Neural crest cell (in vitro differentiated cells): ENCODE results near the gene MEGF6. TPM values are rescaled to one million over a fixed set of nuclear protein-coding genes. Genes with fewer than 3 reads are reported as not detected.

ENCODE experiments used
- DNase-seq: peaks from one replicate; pipeline ENCODE4 v3.0.0; 2021; ENCODE audit warnings: low read depth, mixed read lengths, low spot score
- H3K27ac Mint-ChIP-seq: one replicate; pipeline ENCODE4 v1.8.0; 2021; ENCODE audit warnings: mild to moderate bottlenecking, mixed read lengths; ENCODE audit not compliant: unreplicated experiment
- H3K27me3 Mint-ChIP-seq: 2 replicates; pipeline ENCODE4 v1.8.0; 2021; ENCODE audit warnings: low read depth, mild to moderate bottlenecking, mixed read lengths
- H3K36me3 Mint-ChIP-seq: 2 replicates; pipeline ENCODE4 v1.8.0; 2021; ENCODE audit warnings: low read depth, mild to moderate bottlenecking, mixed read lengths
- H3K4me1 Mint-ChIP-seq: 2 replicates; pipeline ENCODE4 v1.8.0; 2021; ENCODE audit warnings: mixed read lengths
- H3K4me3 Mint-ChIP-seq: one replicate; pipeline ENCODE4 v1.8.0; 2021; ENCODE audit warnings: mild to moderate bottlenecking, mixed read lengths
- H3K9me3 Mint-ChIP-seq: 2 replicates; pipeline ENCODE4 v1.8.0; 2021; ENCODE audit warnings: mixed read lengths
- total RNA-seq: library from RNA; stranded (reverse); gene quantifications from 2 replicates; pipeline ENCODE4 v1.2.1, GENCODE V29; 2021
- TF ChIP-seq, protein P1 (sequence below): fragments of 200-600 bp; sonication (generic); conservative IDR thresholded peaks from 2 replicates; pipeline ENCODE4 v1.5.0; 2021; ENCODE audit warnings: antibody characterized with exemption, mild to moderate bottlenecking

Gene MEGF6
- total RNA-seq, 1 donor from 2014 or later, result 36.7 TPM

DNA sequence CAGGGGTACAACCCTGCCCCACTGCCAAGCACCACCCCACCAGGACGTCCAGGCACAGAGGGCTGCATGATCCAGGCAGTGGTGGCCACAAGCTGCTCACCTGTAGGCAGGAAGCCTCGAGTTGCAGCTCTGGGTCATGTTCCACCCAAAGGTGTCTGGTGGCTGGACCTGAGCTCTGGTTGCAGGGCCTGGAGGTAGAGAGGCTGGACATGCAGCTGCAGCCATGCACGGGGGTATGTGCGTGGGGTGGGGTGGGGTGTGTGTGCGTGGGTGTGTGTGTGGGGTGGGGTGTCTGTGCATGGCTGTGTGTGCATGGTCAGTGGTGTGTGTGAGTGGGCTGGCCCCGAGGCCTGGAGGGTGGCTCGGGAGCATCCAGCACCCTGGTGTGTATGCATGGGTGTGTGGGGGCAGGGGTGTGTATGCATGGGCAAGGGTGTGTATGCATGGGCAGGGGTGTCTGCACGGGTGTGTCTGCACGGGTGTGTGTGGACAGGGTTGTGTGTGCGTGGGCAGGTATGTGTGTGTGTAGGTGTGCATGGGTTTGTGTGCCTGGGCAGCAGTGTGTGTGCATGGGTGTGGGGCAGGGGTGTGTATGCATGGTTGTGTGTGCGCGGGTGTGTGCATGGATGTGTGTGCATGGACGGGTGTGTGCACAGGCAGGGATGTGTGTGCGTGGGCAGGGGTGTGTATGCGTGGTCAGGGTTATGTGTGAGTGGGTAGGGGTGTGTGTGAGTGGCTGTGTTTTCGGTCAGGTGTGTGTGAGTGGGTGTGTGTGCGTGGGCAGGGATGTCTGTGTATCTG lies 141.3 kb downstream of the MEGF6 start:
- Mint-ChIP-seq H3K36me3 (no peaks in the 10 kb centered on the region), H3K27ac (peak overlapping the region; percentile 98), H3K9me3 (no peaks in the 10 kb centered on the region), H3K4me3 (peak overlapping the region; percentile 57), H3K4me1 (peaks cover 30% of the 10 kb centered on the region), H3K27me3 (no peaks in the 10 kb centered on the region)
- no peak for DNase-seq
- TF ChIP-seq, protein P1, sequence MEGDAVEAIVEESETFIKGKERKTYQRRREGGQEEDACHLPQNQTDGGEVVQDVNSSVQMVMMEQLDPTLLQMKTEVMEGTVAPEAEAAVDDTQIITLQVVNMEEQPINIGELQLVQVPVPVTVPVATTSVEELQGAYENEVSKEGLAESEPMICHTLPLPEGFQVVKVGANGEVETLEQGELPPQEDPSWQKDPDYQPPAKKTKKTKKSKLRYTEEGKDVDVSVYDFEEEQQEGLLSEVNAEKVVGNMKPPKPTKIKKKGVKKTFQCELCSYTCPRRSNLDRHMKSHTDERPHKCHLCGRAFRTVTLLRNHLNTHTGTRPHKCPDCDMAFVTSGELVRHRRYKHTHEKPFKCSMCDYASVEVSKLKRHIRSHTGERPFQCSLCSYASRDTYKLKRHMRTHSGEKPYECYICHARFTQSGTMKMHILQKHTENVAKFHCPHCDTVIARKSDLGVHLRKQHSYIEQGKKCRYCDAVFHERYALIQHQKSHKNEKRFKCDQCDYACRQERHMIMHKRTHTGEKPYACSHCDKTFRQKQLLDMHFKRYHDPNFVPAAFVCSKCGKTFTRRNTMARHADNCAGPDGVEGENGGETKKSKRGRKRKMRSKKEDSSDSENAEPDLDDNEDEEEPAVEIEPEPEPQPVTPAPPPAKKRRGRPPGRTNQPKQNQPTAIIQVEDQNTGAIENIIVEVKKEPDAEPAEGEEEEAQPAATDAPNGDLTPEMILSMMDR, result no peak

DNA sequence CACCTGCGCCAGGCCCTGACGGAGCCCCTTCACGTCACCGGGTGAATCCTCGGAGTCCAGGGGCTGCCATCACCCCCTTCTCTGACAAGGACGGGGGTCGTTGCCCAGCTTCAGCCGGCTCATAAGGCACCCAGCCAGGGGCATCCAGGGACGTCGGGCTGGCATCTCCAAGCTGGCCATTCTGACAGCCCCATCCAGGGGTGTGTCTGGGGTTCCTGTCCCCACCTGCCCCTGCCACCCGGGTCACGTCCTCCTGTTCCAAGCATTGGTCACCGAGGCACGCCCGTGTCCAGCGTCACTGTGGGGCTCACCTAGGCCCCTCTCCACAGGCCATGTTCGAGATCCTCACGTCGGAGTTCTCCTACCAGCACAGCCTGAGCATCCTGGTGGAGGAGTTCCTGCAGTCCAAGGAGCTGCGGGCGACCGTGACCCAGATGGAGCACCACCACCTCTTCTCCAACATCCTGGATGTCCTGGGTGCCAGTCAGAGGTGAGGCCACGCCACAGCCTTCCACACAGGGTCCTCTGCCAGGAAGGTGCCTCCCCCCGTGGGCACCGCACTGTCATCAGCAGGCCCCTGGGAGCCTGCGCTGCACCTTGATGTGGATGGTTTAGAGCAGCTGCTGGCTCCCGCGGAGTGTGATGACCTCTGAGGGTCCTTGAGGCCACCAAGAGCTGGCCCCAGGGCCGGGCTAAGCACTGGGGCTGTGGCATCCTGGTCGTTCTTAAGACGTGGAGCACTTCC lies 142.0 kb downstream of the MEGF6 start:
- DNase-seq, result no peak
- no peaks in the 10 kb centered on the region for H3K9me3 Mint-ChIP-seq
- H3K27me3 Mint-ChIP-seq, result no peaks in the 10 kb centered on the region
- no peak overlapping the region for H3K27ac Mint-ChIP-seq
- TF ChIP-seq, protein P1, result no peak
- H3K4me3 Mint-ChIP-seq, result no peak overlapping the region
- H3K4me1 Mint-ChIP-seq, result peaks cover 30% of the 10 kb centered on the region
- H3K36me3 Mint-ChIP-seq, result no peaks in the 10 kb centered on the region

DNA sequence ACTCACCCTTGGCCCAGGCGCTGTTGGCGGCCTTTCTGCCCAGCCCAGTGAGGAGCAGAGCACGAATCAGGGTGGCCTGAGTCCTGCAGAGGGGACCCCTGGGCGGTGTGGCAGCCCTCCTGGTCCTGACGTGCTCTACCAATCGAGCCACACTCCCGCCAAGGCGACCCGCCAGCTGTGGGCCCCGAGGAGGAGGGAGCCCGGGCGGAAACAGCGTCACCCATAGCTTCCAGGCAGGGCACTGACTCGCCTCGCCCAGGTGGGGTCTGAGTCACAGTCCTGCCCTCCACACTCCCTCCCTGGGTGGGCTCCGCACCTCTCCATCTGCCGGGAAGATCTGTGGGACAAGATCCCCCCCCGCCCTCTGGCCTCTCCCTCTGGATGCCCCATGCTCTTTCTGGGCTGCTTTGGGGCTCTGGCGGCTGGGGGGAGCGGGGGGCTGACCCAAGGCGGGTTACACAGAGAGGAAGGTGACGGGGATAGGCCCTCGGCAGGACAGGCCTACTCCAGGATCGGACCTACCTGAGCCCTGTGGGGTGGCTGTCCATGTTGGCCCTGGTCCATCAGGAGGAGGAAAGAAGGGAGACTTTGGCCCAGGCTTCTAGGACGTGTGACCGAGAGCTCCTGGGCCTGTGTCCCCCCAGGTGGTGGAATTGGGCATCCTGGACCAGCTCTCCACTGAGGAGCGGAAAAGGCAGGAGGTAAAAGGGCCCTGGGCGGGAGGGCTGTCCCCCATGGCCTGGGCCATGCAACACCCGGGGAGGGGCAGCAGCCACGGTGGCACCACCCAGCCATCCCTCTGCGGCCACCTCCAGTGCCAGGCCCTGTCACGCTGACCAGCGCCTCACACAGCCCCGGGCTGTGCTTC lies 142.8 kb downstream of the MEGF6 start:
- DNase-seq, result no peak
- Mint-ChIP-seq H3K27me3 (no peaks in the 10 kb centered on the region), H3K4me1 (peaks cover 25% of the 10 kb centered on the region), H3K27ac (no peak overlapping the region), H3K9me3 (no peaks in the 10 kb centered on the region), H3K36me3 (no peaks in the 10 kb centered on the region), H3K4me3 (no peak overlapping the region)
- TF ChIP-seq, protein P1, result no peak

DNA sequence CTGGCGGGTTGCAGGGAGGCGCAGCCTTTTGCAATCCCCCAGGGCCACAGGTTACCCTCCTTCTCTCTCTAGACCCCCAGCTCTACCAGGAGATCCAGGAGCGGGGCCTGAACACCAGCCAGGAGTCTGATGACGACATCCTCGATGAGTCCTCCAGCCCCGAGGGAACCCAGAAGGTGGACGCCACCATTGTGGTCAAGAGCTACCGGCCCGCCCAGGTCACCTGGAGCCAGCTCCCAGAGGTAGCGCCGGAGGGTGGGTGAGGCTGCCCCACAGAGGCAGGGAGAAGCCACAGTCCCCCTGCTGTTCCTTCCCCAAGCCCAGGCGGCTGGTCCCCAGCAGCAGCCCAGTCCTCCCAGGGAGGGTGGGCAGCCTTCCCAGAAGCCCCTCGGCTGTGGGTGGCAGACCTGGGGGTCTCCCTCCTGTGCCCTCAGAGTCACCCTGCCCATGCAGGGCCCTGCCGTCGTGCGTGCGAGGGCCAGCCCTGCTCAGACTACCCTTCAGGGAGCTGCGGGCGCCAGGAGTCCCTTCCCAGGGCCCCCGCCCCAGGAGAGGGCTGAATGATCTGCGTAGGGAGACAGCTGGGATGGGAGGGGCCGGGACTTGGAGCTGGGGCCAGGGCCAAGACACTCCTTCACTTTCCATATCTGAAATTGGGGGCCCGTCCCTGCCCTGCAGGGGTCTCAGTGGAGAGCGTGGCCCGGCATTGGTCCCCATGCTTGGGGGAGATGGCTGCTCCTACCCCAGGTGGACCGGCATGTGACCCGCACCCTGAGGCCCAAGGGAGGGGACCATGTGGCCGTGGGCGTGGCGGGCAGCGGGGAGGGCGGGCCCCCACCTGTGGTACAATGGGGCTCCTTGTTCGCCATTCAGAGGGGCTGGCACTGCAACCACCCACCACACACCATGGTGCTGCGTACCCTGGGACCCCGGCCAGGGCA lies 143.9 kb downstream of the MEGF6 start:
- TF ChIP-seq, protein P1, result no peak
- Mint-ChIP-seq H3K4me1 (peaks cover 23% of the 10 kb centered on the region), H3K4me3 (no peak overlapping the region), H3K9me3 (no peaks in the 10 kb centered on the region), H3K27ac (no peak overlapping the region), H3K36me3 (no peaks in the 10 kb centered on the region), H3K27me3 (no peaks in the 10 kb centered on the region)
- no peak for DNase-seq
